Loucy (cell line): ENCODE data around the gene TPM4.

Experiments used
- H2AFZ ChIP-seq: fragments of 200-600 bp; sonication (generic); 2 replicates; pipeline ENCODE4 v1.6.0; 2016; ENCODE audit warnings: antibody characterized with exemption, mild to moderate bottlenecking, low read length, moderate library complexity
- H3F3A ChIP-seq: fragments of 200-600 bp; 2 replicates; pipeline ENCODE4 v1.6.0; 2016; ENCODE audit warnings: antibody characterized with exemption, low read depth, mild to moderate bottlenecking
- H3K27me3 ChIP-seq: fragments of 200-600 bp; sonication (generic); 2 replicates; pipeline ENCODE4 v1.6.1; 2014; ENCODE audit warnings: low read length, mild to moderate bottlenecking; ENCODE audit not compliant: insufficient read depth, poor library complexity, severe bottlenecking
- H3K36me3 ChIP-seq: fragments of 200-600 bp; sonication (generic); 2 replicates; pipeline ENCODE4 v1.6.1; 2016; ENCODE audit warnings: low read length; ENCODE audit not compliant: insufficient read depth
- H3K4me1 ChIP-seq: fragments of 200-600 bp; sonication (generic); 2 replicates; pipeline ENCODE4 v1.5.1; 2014; ENCODE audit warnings: low read length, mild to moderate bottlenecking; ENCODE audit not compliant: insufficient read depth, poor library complexity, severe bottlenecking
- H3K4me2 ChIP-seq: fragments of 200-600 bp; sonication (generic); 2 replicates; pipeline ENCODE4 v1.6.0; 2014; ENCODE audit warnings: antibody characterized with exemption, low read length, low read depth, mild to moderate bottlenecking; ENCODE audit not compliant: poor library complexity, severe bottlenecking
- H3K4me3 ChIP-seq: fragments of 200-600 bp; sonication (generic); 2 replicates; pipeline ENCODE4 v1.5.1; 2014; ENCODE audit warnings: low read length, mild to moderate bottlenecking, mixed read lengths; ENCODE audit not compliant: poor library complexity, severe bottlenecking
- H3K79me2 ChIP-seq: fragments of 200-600 bp; sonication (generic); 2 replicates; pipeline ENCODE4 v1.6.1; 2014; ENCODE audit warnings: low read length; ENCODE audit not compliant: insufficient read depth
- H3K9ac ChIP-seq: fragments of 200-600 bp; sonication (generic); 2 replicates; pipeline ENCODE4 v1.6.0; 2014; ENCODE audit warnings: mild to moderate bottlenecking, low read depth, low read length, moderate library complexity; ENCODE audit not compliant: poor library complexity, severe bottlenecking
- H3K9me2 ChIP-seq: fragments of 200-600 bp; sonication (generic); replicated peaks from 2 replicates; pipeline ENCODE4 v1.6.1; 2016; ENCODE audit warnings: low read depth, low read length, mixed read lengths
- H3K9me3 ChIP-seq: fragments of 200-600 bp; sonication (generic); 2 replicates; pipeline ENCODE4 v1.6.1; 2014; ENCODE audit warnings: mild to moderate bottlenecking, antibody characterized with exemption, low read length, low read depth; ENCODE audit not compliant: insufficient read depth
- H4K20me1 ChIP-seq: fragments of 200-600 bp; sonication (generic); 2 replicates; pipeline ENCODE4 v1.6.0; 2014; ENCODE audit warnings: antibody characterized with exemption, low read length, mild to moderate bottlenecking; ENCODE audit not compliant: insufficient read depth, poor library complexity, severe bottlenecking
- EZH2phosphoT487 ChIP-seq: fragments of 200-600 bp; IDR thresholded peaks from 2 replicates; pipeline ENCODE4 v1.6.1; 2018; ENCODE audit warnings: antibody characterized with exemption, mild to moderate bottlenecking, moderate library complexity, borderline replicate concordance
- TF ChIP-seq, protein P1 (sequence below): fragments of 200-600 bp; sonication (generic); conservative IDR thresholded peaks from 2 replicates; pipeline ENCODE4 v1.5.1; 2014; ENCODE audit warnings: mild to moderate bottlenecking, antibody characterized with exemption, low read length

The TPM4 gene

DNA sequence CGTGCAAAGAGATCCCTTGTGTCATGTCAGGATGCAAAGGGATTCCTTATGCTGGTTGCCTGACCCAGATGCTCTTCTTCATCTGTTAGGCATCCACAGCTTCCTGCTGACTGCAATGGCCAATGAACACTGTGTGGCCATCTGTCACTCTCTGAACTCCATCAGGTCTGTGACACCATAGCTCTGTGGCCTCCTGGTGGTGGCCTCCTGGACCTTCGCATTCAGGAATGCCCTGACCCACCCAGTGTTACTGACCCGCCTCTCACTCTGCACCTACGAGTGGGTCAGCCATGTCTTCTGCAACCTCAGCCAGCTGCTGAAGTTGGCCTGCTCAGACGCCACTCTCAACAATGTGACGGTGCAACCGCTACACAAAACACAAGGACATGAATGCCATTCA is 23.9 kb upstream of the TPM4 start:
- H3K4me1 ChIP-seq, result no peaks in the 10 kb centered on the region
- TF ChIP-seq, protein P1, sequence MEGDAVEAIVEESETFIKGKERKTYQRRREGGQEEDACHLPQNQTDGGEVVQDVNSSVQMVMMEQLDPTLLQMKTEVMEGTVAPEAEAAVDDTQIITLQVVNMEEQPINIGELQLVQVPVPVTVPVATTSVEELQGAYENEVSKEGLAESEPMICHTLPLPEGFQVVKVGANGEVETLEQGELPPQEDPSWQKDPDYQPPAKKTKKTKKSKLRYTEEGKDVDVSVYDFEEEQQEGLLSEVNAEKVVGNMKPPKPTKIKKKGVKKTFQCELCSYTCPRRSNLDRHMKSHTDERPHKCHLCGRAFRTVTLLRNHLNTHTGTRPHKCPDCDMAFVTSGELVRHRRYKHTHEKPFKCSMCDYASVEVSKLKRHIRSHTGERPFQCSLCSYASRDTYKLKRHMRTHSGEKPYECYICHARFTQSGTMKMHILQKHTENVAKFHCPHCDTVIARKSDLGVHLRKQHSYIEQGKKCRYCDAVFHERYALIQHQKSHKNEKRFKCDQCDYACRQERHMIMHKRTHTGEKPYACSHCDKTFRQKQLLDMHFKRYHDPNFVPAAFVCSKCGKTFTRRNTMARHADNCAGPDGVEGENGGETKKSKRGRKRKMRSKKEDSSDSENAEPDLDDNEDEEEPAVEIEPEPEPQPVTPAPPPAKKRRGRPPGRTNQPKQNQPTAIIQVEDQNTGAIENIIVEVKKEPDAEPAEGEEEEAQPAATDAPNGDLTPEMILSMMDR, result no peak; the same call in 1 of the 2 replicates
- TF ChIP-seq EZH2phosphoT487, result no peak
- no peaks in the 10 kb centered on the region for H3F3A ChIP-seq
- no peak overlapping the region for H3K4me3 ChIP-seq
- H3K27me3 ChIP-seq, result no peaks in the 10 kb centered on the region
- no peak overlapping the region for H3K9ac ChIP-seq
- H4K20me1 ChIP-seq, result no peaks in the 10 kb centered on the region
- no peak overlapping the region for H2AFZ ChIP-seq
- peaks cover 6% of the 10 kb centered on the region; the same call in 1 of the 2 replicates for H3K9me3 ChIP-seq
- no peaks in the 10 kb centered on the region for H3K79me2 ChIP-seq
- H3K9me2 ChIP-seq, result no peaks in the 10 kb centered on the region
- no peak overlapping the region for H3K4me2 ChIP-seq
- H3K36me3 ChIP-seq, result no peaks in the 10 kb centered on the region

DNA sequence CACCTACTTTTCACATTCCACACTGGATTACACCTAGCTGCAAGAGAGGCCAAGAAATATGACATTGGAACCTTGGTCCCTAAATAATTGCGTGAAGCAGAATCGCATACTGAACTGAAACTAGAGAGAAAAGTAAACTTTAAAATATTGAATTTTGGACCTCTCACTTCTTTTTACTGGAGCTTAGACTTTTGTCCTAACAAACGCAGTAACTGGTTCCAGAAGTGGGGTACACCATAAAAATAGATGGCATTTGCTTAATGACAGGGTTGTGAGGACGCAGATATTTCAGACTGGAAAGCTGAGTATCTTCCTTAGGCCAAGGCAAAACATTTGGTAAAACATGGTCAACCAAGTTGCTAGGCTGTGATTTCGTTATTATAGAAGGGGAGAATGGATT is 19.2 kb upstream of the TPM4 start:
- TF ChIP-seq EZH2phosphoT487, result no peak
- TF ChIP-seq, protein P1, result no peak
- no peak overlapping the region for H3K4me3 ChIP-seq
- no peaks in the 10 kb centered on the region for H4K20me1 ChIP-seq
- H3K4me1 ChIP-seq, result no peaks in the 10 kb centered on the region
- H2AFZ ChIP-seq, result no peak overlapping the region
- H3K9me2 ChIP-seq, result no peaks in the 10 kb centered on the region
- H3K79me2 ChIP-seq, result no peaks in the 10 kb centered on the region
- H3K4me2 ChIP-seq, result no peak overlapping the region
- H3K36me3 ChIP-seq, result no peaks in the 10 kb centered on the region
- H3K9me3 ChIP-seq, result peaks cover 6% of the 10 kb centered on the region; the same call in 1 of the 2 replicates
- no peak overlapping the region for H3K9ac ChIP-seq
- H3F3A ChIP-seq, result no peaks in the 10 kb centered on the region
- H3K27me3 ChIP-seq, result no peaks in the 10 kb centered on the region

DNA sequence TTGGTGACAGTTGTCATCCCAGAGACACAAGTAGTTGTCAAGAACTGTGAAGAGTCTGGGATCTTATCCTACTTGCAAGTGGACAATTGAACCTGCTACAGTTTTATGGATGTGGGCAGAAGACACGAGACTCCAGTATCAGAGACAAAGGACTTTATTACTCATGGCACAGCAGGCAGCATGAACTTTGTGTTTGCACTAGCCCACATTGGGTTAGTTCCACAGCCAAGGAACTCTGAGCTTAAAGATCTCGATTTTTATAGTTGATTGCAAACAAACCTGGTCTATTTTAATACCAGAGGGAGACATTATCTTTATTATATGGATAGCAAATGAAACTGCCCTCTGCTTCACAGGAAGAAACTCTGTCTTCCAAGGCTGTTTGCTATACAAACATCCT is 16.0 kb upstream of the TPM4 start:
- no peak overlapping the region for H3K9ac ChIP-seq
- H4K20me1 ChIP-seq, result no peaks in the 10 kb centered on the region
- no peaks in the 10 kb centered on the region for H3K9me2 ChIP-seq
- no peaks in the 10 kb centered on the region for H3F3A ChIP-seq
- TF ChIP-seq, protein P1, result no peak
- no peak for TF ChIP-seq EZH2phosphoT487
- no peaks in the 10 kb centered on the region for H3K4me1 ChIP-seq
- H2AFZ ChIP-seq, result no peak overlapping the region
- no peaks in the 10 kb centered on the region for H3K36me3 ChIP-seq
- peaks cover 6% of the 10 kb centered on the region; the same call in 1 of the 2 replicates for H3K9me3 ChIP-seq
- H3K4me3 ChIP-seq, result no peak overlapping the region
- H3K4me2 ChIP-seq, result no peak overlapping the region
- no peaks in the 10 kb centered on the region for H3K27me3 ChIP-seq
- H3K79me2 ChIP-seq, result no peaks in the 10 kb centered on the region
